Activated CD8-positive, alpha-beta memory T cell treated with anti-CD3 and anti-CD28 coated beads, Interleukin-2, amount 50 U/mL, for 24 hours (primary cell): ENCODE measurements around the gene LDAF1.
"Not testable (repeated sequence)": the region's sequence is repeated elsewhere in the genome, so short reads cannot be mapped to it uniquely, and the experiment has no call there.

Experiments used
- DNase-seq: peaks from one replicate; pipeline ENCODE4 v3.0.0-alpha.2; 2020; ENCODE audit errors: extremely low read depth

The LDAF1 gene

DNA sequence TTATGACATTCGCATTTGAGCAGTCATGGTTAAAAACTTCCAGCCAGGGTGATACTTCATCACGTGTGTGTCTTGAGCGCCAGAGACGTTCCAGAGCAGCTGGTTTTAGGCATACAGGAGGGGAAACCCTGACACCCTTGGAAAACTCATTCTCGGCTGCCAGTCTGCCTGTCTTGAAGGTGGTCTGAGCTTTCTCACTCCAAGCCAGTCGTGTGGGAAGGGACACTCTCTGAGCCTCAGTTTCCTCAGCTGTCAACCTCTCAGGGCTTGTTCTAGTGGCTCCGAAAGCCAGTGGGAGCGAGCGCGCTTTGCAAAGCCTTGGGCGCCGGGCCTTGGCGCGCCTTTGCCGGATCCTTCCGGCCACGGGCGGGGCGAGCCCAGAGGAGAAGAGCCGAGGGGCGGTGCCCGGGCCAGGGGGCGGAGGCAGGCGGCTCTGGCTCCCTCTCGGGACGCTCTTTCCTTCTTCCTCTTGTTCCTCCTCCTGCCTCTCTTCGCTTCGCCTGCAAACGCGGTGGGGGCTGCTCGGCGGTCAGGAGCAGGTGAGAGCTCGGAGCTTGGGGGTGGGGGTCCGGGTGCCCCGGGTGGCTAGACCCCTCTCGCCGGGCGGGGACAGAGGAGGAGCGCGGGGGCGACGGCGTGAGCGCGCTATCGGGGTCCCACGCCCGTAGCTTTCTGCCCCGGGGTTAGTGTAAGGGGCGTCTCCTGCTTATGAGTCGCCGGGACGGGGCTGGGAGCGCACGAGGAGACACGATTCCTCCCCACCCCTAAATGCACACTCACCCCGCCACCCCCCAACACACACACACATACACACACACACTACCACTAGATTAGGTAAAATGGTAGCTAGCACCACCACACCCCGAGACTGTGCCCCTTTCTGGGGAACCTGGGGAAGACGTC lies at the start of gene LDAF1:
LDAF1 (plus strand) TSS at position 467 of the 903 bp plus-strand sequence. CDS start 2,509 bp downstream, outside the sequence.
- peak; percentile 27 for DNase-seq

GRCh38 chr16:21115551-21115950 lies 42.9 kb upstream of the LDAF1 start:
- not testable (repeated sequence) for DNase-seq

GRCh38 chr16:21116148-21116693 lies 42.3 kb upstream of the LDAF1 start:
- DNase-seq = no peak

DNA sequence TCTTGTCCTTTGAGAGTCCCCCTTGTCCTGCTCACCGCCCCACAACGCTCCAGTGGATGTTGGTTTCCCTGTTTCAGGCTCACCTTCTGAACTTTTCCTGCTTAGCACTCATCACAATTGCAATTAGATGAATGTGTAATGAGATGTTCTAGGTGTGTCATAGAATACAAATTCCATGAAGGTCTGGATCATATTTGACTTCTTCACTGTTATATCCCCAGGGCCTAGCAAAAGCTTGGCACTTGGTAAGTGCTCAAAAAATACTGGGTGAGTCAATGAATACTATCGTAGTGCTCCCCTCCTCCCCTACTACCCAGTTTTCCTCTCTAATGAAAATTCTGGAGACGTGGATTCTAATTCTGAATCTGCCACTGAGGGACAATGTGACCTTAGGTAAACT lies 40.9 kb upstream of the LDAF1 start:
- no peak for DNase-seq

GRCh38 chr16:21120976-21121520 lies 37.4 kb upstream of the LDAF1 start:
- no peak for DNase-seq

- DNase-seq = no peak
Measured at GRCh38 chr16:21125191-21125590, 33.3 kb upstream of the LDAF1 start.

DNA sequence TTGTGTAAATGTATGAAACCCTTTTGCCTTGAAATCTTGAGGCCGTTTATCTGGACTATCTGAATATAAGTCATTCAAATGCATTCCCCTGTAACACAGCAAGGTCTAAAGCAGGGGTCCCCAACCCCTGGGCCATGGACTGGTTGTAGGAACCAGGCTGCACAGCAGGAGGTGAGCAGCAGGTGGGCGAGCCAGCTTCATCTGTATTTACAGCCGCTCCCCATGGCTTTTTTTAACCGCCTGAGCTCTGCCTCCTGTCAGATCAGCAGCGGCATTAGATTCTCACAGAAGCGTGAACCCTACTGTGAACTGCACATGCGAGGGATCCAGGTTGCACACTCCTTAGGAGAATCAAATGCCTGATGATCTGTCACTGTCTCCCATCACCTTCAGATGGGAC lies 32.0 kb upstream of the LDAF1 start:
- no peak for DNase-seq

DNA sequence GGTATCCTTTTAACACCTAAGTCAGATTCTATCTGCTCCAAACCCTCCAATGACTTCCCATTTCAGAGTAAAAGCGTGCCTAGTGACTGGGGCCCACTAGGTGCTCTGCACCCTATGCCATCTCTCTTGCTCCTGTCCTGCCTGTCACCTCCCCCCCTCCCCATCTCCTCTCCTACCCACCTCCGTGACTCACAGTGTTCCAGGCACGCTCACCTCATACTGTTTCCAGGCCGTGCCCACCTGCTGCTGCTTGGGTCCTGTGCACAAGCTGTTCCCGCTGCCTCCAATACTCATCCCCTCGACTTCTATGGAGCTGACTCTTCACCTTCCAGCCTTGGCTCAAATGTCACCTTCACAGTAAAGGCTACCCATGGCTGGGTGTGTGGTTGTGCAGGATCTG lies 29.5 kb upstream of the LDAF1 start:
- no peak for DNase-seq

DNA sequence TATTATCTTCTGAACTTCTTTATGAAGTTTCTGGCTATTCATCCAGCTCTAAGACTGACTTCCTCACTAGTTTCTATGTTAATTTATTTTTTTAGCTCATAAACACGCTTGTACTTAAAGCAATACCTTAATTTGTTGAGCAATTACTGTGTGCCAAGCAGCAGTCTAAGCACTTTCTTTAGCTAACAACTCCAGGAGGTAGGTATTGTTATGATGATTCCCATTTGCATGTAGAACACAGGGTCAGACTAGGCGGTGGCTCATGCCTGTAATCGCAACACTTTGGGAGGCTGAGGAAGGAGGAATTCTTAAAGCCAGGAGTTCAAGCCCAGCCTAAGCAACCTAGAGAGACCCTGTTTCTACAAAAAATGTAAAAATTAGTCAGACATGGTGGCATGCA lies 27.7 kb upstream of the LDAF1 start:
- DNase-seq = no peak

- no peak for DNase-seq
Measured at GRCh38 chr16:21134053-21134452, 24.4 kb upstream of the LDAF1 start.

- DNase-seq = no peak
Measured at GRCh38 chr16:21145738-21146137, 12.7 kb upstream of the LDAF1 start.

DNA sequence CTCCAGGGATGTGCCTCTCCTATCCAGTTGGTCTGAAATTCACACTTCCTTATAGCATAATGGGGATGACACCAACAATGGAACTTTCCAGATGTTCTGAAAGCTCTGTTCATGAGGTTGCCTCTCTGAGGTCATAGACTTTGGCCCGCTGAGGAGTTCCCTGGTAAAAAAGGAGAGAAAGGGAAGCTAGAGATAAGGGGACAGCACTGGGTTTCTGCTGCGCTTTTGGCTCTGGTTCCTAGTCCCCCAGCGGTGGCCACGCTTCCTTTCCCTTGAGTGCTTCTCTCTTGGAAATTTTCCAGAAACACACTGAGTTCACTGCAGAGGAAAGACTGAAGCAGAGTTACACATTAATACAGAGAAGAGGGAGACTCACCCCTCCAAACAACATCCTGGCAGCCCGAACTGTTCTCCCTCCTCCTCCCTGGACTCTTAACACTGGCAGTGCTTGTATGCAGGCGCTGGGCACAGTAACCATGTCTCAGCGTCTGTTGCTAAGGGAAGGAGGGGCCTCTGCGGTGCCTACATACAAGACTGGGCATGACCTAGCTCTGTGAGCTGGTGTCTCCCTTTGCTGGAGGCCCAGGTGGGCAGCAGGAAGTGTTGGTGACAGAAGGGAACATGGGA lies 8.0 kb upstream of the LDAF1 start, which contains the start of gene DNAH3:
DNAH3 (minus strand) TSS at position 472 of the 627 bp plus-strand sequence. CDS start 527 bp downstream, outside the sequence.
- no peak for DNase-seq

DNA sequence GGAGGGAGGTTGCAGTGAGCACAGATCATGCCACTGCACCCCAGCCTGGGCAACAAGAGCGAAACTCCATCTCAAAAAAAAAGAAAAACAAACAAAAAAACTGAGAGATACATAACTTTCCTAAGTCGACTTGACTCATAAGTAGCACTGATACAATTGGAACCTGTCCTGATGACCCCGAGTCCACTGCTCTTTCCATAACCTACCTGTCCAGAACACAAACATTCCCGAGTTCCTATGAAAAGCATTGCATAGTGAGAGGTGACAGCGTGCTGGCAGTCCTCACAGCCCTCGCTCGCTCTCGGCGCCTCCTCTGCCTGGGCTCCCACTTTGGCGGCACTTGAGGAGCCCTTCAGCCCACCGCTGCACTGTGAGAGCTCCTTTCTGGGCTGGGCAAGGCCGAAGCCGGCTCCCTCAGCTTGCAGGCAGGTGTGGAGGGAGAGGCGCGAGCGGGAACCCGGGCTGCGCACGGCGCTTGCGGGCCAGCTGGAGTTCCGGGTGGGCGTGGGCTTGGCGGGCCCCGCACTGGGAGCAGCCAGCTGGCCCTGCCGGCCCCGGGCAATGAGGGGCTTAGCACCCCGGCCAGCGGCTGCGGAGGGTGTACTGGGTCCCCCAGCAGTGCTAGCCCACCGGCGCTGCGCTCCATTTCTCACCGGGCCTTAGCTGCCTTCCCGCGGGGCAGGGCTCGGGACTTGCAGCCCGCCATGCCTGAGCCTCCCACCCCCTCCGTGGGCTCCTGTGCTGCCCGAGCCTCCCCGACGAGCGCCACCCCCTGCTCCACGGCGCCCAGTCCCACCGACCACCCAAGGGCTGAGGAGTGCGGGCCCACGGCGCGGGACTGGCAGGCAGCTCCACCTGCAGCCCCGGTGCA lies 6.1 kb upstream of the LDAF1 start:
- DNase-seq = not testable (repeated sequence)

GRCh38 chr16:21153124-21153729 lies 5.2 kb upstream of the LDAF1 start:
- not testable (repeated sequence) for DNase-seq

DNA sequence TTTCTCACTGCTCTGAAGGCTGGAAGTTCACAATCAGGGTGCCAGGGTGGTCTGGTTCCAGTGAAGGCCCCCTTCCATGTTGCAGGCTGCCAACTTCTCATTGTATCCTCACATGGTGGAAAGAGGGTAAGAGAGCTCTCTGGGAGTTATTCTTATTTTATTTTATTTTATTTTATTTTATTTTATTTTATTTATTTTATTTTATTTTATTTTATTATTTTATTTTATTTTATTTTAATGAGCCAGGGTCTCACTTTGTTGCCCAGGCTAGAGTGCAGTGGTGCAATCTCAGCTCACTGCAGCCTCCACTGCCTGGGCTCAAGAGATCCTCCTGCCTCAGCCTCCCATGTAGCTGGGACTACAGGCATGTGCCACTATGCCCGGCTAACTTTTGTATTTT lies 2.5 kb upstream of the LDAF1 start:
- DNase-seq = not testable (repeated sequence)

DNA sequence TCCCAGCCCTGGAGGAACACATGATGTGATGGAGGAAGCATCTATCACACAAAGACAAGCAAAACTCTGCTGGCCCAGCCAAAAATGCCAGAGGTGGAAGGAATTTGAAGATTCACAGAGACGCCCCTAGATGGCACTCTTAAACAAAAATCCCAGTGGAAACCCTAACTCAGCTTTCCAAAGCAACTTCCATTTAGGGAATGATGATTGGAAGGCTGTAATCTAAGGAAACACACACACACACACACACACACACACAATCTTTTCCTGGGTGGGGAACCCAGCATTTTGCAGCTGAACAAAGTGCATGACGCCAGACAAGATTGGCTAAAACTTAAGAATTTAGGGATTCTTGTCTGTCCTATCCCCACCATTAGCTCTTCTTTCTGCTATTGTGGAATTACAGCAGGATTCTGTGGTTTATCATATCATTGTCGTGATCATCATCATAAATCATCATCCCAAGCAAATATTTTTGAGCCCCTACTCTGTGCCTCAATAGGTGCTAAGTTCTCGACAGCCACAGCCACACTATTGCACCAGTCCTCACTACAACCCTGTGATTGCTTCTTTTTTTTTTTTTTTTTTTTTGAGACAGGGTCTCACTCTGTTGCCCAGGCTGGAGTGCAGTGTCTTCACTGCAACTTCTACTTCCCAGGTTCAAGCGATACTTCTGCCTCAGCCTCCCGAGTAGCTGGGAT lies 1.6 kb upstream of the LDAF1 start:
- DNase-seq = no peak

- DNase-seq = no peak
Measured at GRCh38 chr16:21157632-21158031, 842 bp upstream of the LDAF1 start.

DNA sequence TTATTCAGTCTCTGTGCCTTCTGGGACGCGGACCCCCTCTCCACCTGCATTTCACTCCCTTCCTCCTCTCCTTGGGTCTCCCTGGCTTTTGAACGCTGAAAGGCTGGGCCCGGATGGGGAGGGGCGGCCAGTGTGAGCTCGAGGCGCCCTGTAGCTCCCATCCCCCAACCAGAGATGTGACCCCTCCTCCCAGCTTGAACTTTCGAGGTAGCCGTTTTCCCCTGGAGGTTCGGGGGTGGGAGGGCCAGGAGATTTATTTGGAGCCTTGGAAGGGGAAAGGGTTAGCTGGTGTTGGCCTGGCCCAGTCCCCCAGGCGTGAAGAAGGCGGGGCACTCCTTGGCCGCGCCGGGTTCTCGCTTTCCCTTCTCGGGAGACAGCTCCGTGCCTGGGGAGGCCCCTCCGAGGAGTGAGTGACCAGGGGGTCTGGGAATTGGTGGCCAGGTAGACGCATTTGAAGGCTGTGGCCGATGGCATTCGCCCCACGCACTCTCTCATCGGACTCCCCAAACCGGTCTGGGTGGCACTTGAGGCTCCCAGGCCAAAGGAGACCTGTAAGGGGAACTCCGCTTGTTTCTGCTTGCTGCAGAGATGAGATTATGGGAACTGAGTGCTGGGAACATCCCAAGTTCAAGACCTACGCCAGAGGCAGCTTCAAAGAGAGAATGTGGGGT lies 942 bp downstream of the LDAF1 start:
- DNase-seq = no peak

DNA sequence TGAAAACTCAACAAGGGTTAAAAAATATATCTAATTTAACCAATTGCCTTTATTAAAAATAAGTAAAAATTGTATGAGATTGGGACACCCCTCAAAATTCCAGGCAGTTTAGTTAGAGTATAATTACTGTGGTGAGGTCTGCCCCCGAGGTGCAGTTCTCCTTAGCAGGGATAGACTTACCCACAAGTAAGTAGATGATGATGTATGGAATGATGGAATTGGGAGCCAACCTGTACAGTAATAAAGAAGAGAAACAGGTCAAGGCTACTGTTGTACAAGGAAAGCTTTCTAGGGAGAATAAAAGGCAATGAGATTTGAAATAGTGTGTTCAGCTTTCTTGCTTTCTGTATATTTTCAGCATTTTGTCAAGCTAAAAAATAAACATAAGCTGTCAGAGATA lies 1.8 kb downstream of the LDAF1 start:
- DNase-seq = no peak

- DNase-seq = no peak
Measured at GRCh38 chr16:21161211-21161610, 2.7 kb downstream of the LDAF1 start.
